Osteoblast (primary cell): ENCODE data around the gene ATP5F1B. TPM values are rescaled to one million over a fixed set of nuclear protein-coding genes. Genes with fewer than 3 reads are reported as not detected.
A peak's percentile ranks its signal among the peaks of the same experiment; 100 is the strongest.

Experiments
- DNase-seq: peaks from one replicate; pipeline ENCODE4 v3.0.0; 2011; ENCODE audit warnings: low spot score, mixed read lengths; ENCODE audit not compliant: insufficient read length; ENCODE audit errors: missing footprints
- H2AFZ ChIP-seq: 2 replicates; pipeline ENCODE4 v1.6.0; 2011; ENCODE audit warnings: mild to moderate bottlenecking, low read length
- H3K27ac ChIP-seq: 2 replicates; pipeline ENCODE4 v1.5.1; 2011; ENCODE audit warnings: mild to moderate bottlenecking, low read depth, low read length, moderate library complexity
- H3K27me3 ChIP-seq: 2 replicates; pipeline ENCODE4 v1.6.0; 2012; ENCODE audit warnings: mild to moderate bottlenecking, control low read depth, inconsistent platforms, low read length, moderate library complexity; ENCODE audit not compliant: insufficient read depth
- H3K36me3 ChIP-seq: 2 replicates; pipeline ENCODE4 v1.5.1; 2011; ENCODE audit warnings: mild to moderate bottlenecking, low read length, control low read depth, moderate library complexity; ENCODE audit not compliant: insufficient read depth
- H3K4me1 ChIP-seq: 2 replicates; pipeline ENCODE4 v1.5.1; 2011; ENCODE audit warnings: mild to moderate bottlenecking, low read length, control low read depth, moderate library complexity; ENCODE audit not compliant: insufficient read depth
- H3K4me2 ChIP-seq: 2 replicates; pipeline ENCODE4 v1.6.0; 2011; ENCODE audit warnings: mild to moderate bottlenecking, low read length; ENCODE audit not compliant: insufficient read depth
- H3K4me3 ChIP-seq: fragments of 200-600 bp; sonication (generic); 3 replicates; pipeline ENCODE4 v1.5.1; 2012; ENCODE audit warnings: mild to moderate bottlenecking, low read length, inconsistent platforms; ENCODE audit not compliant: insufficient read depth
- H3K79me2 ChIP-seq: 2 replicates; pipeline ENCODE4 v1.6.0; 2012; ENCODE audit warnings: mild to moderate bottlenecking, low read length, control low read depth, inconsistent platforms; ENCODE audit not compliant: insufficient read depth
- H3K9me3 ChIP-seq: 2 replicates; pipeline ENCODE4 v1.5.1; 2011; ENCODE audit warnings: low read depth, low read length, control low read depth
- H4K20me1 ChIP-seq: 2 replicates; pipeline ENCODE4 v1.6.0; 2012; ENCODE audit warnings: mild to moderate bottlenecking, low read length, control low read depth; ENCODE audit not compliant: insufficient read depth
- CTCF ChIP-seq: IDR thresholded peaks from 2 replicates; pipeline ENCODE4 v1.5.1; 2011; ENCODE audit warnings: mild to moderate bottlenecking, low read depth, low read length, moderate library complexity; ENCODE audit errors: extremely low read depth
- total RNA-seq: library from RNA; depleted of rRNA; stranded (reverse); fragments of >200 nt; gene quantifications from 2 replicates; pipeline ENCODE4 v1.2.3, GENCODE V29; 2012

Gene ATP5F1B
- total RNA-seq, 1 donor: 308 TPM

- no peaks in the 10 kb centered on the region for H3K9me3 ChIP-seq
- H2AFZ ChIP-seq: peak overlapping the region; percentile 32
- DNase-seq: peak; percentile 99
- H3K4me3 ChIP-seq: peak overlapping the region; percentile 83
- H3K4me2 ChIP-seq: peak overlapping the region; percentile 97
- peaks cover 50% of the 10 kb centered on the region for H3K79me2 ChIP-seq
- H3K4me1 ChIP-seq: peaks cover 36% of the 10 kb centered on the region
- peak; percentile 80 for TF ChIP-seq CTCF
- H3K36me3 ChIP-seq: peaks cover 48% of the 10 kb centered on the region
- H4K20me1 ChIP-seq: peaks cover 23% of the 10 kb centered on the region
- H3K27ac ChIP-seq: peak overlapping the region; percentile 79
- no peaks in the 10 kb centered on the region for H3K27me3 ChIP-seq
Measured at GRCh38 chr12:56636675-56637540, 8.9 kb downstream of the ATP5F1B start.

GRCh38 chr12:56635806-56636674 lies 9.7 kb downstream of the ATP5F1B start:
- DNase-seq: peak; percentile 99
- TF ChIP-seq CTCF: no peak
- H3K4me3 ChIP-seq: peak overlapping the region; percentile 83
- peak overlapping the region; percentile 79 for H3K27ac ChIP-seq
- H3K9me3 ChIP-seq: no peaks in the 10 kb centered on the region
- H3K79me2 ChIP-seq: peaks cover 52% of the 10 kb centered on the region
- peaks cover 28% of the 10 kb centered on the region for H4K20me1 ChIP-seq
- peaks cover 39% of the 10 kb centered on the region for H3K4me1 ChIP-seq
- H2AFZ ChIP-seq: peak overlapping the region; percentile 79
- peak overlapping the region; percentile 97 for H3K4me2 ChIP-seq
- peaks cover 39% of the 10 kb centered on the region for H3K36me3 ChIP-seq
- H3K27me3 ChIP-seq: no peaks in the 10 kb centered on the region

- H2AFZ ChIP-seq: peak overlapping the region; percentile 81
- peak overlapping the region; percentile 79 for H3K27ac ChIP-seq
- H3K79me2 ChIP-seq: peaks cover 59% of the 10 kb centered on the region
- peak overlapping the region; percentile 97 for H3K4me2 ChIP-seq
- peaks cover 35% of the 10 kb centered on the region for H4K20me1 ChIP-seq
- H3K36me3 ChIP-seq: peaks cover 30% of the 10 kb centered on the region
- peaks cover 44% of the 10 kb centered on the region for H3K4me1 ChIP-seq
- H3K4me3 ChIP-seq: peak overlapping the region; percentile 83
- H3K27me3 ChIP-seq: no peaks in the 10 kb centered on the region
- H3K9me3 ChIP-seq: no peaks in the 10 kb centered on the region
- DNase-seq: peak; percentile 98
- peak; percentile 50 for TF ChIP-seq CTCF
Measured at GRCh38 chr12:56634837-56635791, 10.7 kb downstream of the ATP5F1B start.
